Choroid plexus epithelial cell (primary cell): ENCODE data around the gene FLNC.
A peak's percentile ranks its signal among the peaks of the same experiment; 100 is the strongest.

Source experiments
- DNase-seq: peaks from one replicate; pipeline ENCODE4 v3.0.0-alpha.2; 2010; ENCODE audit warnings: low read depth
- H3K4me3 ChIP-seq: 2 replicates; pipeline ENCODE4 v1.5.1; 2011; ENCODE audit warnings: low read depth, mild to moderate bottlenecking, control low read depth, low read length, moderate library complexity
- CTCF ChIP-seq: conservative IDR thresholded peaks from 2 replicates; pipeline ENCODE4 v1.5.1; 2011; ENCODE audit warnings: low read depth, mild to moderate bottlenecking, control low read depth, inconsistent platforms, low read length, moderate library complexity

Gene FLNC

GRCh38 chr7:128794020-128794419, 36.2 kb upstream of the FLNC start:
- no peak for DNase-seq
- no peak overlapping the region for H3K4me3 ChIP-seq

GRCh38 chr7:128794436-128794835, 35.8 kb upstream of the FLNC start:
- no peak overlapping the region for H3K4me3 ChIP-seq
- no peak for DNase-seq
- TF ChIP-seq CTCF: no peak

More at GRCh38 chr7:128794020-128794419, 36.2 kb upstream of the FLNC start:
- no peak for TF ChIP-seq CTCF

GRCh38 chr7:128795129-128795528, 35.1 kb upstream of the FLNC start:
- no peak for TF ChIP-seq CTCF
- H3K4me3 ChIP-seq: no peak overlapping the region
- DNase-seq: no peak

DNA sequence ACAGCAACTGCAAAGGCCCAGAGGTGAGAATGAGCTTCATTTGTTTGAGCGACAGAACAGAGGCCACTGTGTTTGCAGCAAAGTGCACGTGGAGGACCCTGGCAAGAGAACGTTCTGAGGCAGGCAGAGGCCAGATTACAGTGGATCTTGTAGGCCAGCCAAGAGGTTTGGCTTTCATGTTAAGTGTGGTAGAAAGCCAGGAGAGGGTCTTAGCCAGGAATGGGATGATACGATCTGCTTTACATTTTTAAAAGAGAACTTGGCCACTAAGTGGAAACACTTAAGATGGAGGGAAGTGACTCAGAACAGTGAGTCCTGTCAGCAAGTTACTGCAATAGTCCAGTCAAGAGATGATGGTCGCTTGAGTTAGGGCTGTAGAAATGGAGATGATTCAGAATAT, 33.9 kb upstream of the FLNC start:
- H3K4me3 ChIP-seq: no peak overlapping the region
- no peak for TF ChIP-seq CTCF
- peak; percentile 50 for DNase-seq

DNA sequence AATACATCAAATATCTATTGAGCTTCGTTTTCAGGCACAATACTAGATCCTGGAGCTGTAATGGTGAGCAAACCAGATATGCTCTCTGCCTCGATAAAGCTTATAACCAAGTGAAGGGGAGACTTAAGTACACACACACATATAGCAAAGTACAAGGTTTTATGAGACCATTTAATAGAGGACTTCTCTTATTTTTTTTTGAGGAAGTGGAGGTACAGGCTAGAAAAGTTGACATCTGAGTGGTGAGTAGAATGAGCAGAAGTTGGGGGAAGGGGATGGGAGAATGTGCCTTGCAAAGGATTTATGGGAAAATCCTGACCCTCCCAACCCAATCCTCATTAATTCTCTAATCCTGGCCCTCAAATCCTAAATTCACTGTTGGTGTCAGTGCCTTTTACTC, 30.8 kb upstream of the FLNC start:
- no peak overlapping the region for H3K4me3 ChIP-seq
- DNase-seq: no peak

DNA sequence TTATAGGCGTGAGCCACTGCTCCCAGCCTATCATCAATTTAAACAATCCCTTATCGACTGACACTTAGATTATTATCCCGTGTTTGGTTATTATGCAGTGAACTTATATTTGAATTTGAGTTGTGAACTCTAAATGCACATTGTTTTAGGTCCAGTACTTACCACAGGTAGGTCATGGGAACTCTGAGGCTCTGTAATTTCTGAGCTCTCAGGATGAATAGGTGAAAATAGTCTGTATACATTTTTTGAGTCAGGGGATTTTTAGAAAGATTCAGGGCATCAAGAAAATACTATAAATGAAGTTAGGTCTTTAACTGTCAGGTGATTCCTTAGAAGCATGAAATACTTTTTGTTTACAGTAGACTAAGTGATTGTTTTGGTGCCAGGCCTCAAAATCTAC, 29.6 kb upstream of the FLNC start:
- no peak for DNase-seq
- no peak for TF ChIP-seq CTCF
- H3K4me3 ChIP-seq: no peak overlapping the region

More for the DNA sequence above, 30.8 kb upstream of the FLNC start:
- TF ChIP-seq CTCF: no peak

DNA sequence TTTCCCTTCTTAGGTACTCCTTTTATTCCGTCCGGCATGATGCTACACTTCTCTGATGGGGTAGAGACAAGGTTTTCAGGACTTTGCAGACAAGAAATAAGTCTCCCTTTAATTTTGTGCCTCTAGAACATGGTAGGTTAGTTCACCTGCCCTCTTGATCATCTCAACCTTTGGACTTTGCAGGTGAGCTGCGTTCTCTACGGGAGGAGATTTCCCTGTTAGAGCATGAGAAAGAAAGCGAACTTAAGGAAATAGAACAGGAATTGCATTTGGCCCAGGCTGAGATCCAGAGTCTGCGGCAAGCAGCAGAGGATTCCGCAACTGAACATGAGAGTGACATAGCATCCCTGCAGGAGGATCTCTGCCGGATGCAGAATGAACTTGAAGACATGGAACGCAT, 29.2 kb upstream of the FLNC start:
- H3K4me3 ChIP-seq: no peak overlapping the region
- TF ChIP-seq CTCF: no peak
- no peak for DNase-seq
